Fibroblast of upper back skin (primary cell): Measurements from ENCODE around the gene TSR3.

Source experiments
- DNase-seq: peaks from one replicate; pipeline ENCODE4 v3.0.0-alpha.2; 2013

Gene TSR3

GRCh38 chr16:1305823-1306222 lies 45.9 kb downstream of the TSR3 start:
- DNase-seq, result no peak

DNA sequence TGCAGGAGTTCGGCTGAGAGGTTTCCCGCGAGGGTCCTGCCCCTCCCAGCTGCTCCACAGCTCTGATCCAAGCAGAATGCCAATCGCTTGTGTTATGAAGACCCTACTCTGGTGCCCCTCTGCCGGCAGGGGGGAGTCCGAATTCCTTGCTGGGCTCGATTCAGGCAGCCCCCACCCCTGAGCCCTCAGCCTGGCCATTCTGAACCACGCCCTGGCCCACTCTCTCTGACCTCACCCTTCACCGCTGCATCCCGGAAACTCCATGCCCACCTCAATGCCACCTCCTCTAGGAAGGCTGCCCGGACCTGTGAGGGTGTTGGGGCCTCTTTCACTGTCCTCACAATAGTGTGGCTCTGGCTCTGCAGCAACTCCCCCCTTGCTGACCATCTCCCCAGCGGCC lies 50.1 kb downstream of the TSR3 start:
- no peak for DNase-seq

DNA sequence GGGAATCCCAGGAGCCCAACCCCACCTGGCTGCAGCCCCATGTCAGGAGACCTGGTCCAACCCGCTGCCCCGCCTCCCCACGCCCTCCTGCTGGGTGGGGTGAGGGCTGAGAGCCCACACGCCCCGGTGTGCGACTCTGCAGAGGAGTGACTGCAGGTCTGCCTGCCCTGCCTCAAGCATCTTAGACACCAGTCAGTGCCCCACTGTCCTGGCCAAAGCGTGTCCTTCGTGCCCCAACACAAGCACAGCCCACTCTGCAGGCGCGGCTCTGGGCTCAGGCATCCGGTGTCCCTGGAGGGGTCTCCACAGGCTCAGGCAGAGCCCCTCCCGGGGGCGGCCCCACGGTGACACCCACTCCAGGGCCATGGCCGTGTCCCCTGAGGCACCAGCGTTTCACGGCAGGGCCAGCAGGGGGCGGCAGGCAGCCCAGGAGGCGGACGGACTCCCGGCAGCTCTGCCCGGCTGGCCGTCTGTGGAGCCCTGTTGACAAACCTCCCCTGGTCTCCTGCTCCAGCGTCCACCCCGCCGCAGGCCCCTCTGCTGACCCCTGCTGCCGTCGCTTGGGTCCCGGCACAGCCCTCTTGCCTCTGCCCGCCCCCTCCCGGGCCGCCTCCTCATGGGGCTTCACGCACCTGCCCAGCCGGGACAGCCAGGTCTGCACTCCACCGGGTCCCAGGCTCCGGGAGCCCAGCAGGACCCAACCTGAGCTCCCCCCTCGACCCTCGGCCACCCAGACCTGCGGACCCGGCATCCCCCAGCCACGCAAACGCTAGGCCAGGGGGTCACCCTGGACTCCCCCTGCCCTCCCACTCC lies 50.8 kb downstream of the TSR3 start:
- peak; percentile 32 for DNase-seq

DNA sequence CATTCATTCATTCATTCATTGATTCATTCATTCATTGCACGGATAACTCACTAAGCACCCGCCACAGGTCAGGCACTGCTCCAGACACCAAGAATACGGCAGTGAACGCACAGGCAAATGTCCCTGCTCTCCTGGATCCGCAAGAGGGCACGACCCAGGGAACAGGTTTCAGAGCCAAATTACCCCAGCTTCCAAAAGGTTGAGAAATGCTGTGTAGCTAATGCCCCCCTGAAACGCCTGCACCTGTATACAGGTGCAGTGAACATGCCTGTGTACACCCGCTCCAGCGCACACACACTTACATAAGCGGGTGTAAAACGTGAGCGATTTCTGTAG lies 51.8 kb downstream of the TSR3 start:
- DNase-seq, result no peak
